ENCODE measurements around the gene GRM8.

The GRM8 gene

GRCh38 chr7:127091620-127092019 is 161.1 kb downstream of the GRM8 start:
- H3K9me3 ChIP-seq, result no peaks in the 10 kb centered on the region
- TF ChIP-seq, protein P1, sequence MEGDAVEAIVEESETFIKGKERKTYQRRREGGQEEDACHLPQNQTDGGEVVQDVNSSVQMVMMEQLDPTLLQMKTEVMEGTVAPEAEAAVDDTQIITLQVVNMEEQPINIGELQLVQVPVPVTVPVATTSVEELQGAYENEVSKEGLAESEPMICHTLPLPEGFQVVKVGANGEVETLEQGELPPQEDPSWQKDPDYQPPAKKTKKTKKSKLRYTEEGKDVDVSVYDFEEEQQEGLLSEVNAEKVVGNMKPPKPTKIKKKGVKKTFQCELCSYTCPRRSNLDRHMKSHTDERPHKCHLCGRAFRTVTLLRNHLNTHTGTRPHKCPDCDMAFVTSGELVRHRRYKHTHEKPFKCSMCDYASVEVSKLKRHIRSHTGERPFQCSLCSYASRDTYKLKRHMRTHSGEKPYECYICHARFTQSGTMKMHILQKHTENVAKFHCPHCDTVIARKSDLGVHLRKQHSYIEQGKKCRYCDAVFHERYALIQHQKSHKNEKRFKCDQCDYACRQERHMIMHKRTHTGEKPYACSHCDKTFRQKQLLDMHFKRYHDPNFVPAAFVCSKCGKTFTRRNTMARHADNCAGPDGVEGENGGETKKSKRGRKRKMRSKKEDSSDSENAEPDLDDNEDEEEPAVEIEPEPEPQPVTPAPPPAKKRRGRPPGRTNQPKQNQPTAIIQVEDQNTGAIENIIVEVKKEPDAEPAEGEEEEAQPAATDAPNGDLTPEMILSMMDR (IDR thresholded peaks at IDR 0.05; ENCODE audit: low read depth, low read length), result no peak
- DNase-seq, result no peak
- H3K4me3 ChIP-seq (ENCODE audit: low read depth, low read length), result no peak overlapping the region
- H3K36me3 ChIP-seq, result no peaks in the 10 kb centered on the region
- H3K4me1 ChIP-seq, result no peaks in the 10 kb centered on the region
- H3K27me3 ChIP-seq, result no peaks in the 10 kb centered on the region; the same call in 1 of the 2 replicates

- DNase-seq, result no peak
- no peaks in the 10 kb centered on the region for H3K4me1 ChIP-seq
- TF ChIP-seq, protein P1 (IDR thresholded peaks at IDR 0.05; ENCODE audit: low read depth, low read length), result no peak
- no peaks in the 10 kb centered on the region for H3K9me3 ChIP-seq
- H3K36me3 ChIP-seq, result no peaks in the 10 kb centered on the region
- H3K4me3 ChIP-seq (ENCODE audit: low read depth, low read length), result no peak overlapping the region
- H3K27me3 ChIP-seq, result no peaks in the 10 kb centered on the region; the same call in 1 of the 2 replicates
Measured at GRCh38 chr7:127089146-127089545, 163.6 kb downstream of the GRM8 start.

- 0 out of 2 replicates have a peak, but pooled peaks cover 2% of the 10 kb centered on the region for H3K27me3 ChIP-seq
- H3K4me3 ChIP-seq (ENCODE audit: low read depth, low read length), result no peak overlapping the region
- TF ChIP-seq, protein P1 (IDR thresholded peaks at IDR 0.05; ENCODE audit: low read depth, low read length), result no peak
- no peaks in the 10 kb centered on the region for H3K36me3 ChIP-seq
- H3K9me3 ChIP-seq, result no peaks in the 10 kb centered on the region; the same call in 1 of the 2 replicates
- no peak for DNase-seq
- no peaks in the 10 kb centered on the region for H3K4me1 ChIP-seq
Measured at GRCh38 chr7:127081539-127081938, 171.2 kb downstream of the GRM8 start.

- no peak overlapping the region for H3K4me3 ChIP-seq (ENCODE audit: low read depth, low read length)
- DNase-seq, result no peak
- TF ChIP-seq, protein P1 (IDR thresholded peaks at IDR 0.05; ENCODE audit: low read depth, low read length), result no peak
- no peaks in the 10 kb centered on the region for H3K36me3 ChIP-seq
- 0 out of 2 replicates have a peak, but pooled peaks cover 2% of the 10 kb centered on the region for H3K27me3 ChIP-seq
- H3K9me3 ChIP-seq, result no peaks in the 10 kb centered on the region; the same call in 1 of the 2 replicates
- no peaks in the 10 kb centered on the region for H3K4me1 ChIP-seq
Measured at GRCh38 chr7:127080576-127080975, 172.2 kb downstream of the GRM8 start.

DNA sequence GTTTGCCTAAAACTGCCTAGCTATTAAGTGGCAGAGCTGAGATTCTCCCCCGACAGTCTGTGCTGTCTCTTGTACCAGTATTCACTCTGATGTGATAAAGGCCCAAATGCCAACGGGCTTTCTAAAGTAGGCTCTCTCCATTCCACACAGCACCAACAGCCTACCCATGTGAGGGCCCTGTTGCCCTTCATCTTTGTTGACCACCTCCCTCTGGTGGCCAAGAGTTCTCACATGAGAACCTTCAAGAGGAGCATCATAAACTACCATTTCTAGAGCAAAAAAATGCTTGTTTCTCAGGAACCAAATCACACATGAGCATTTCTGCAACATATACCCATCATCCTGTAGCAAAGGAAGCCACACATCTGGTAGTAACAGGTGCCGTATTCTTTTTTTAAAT is 185.8 kb downstream of the GRM8 start:
- no peaks in the 10 kb centered on the region for H3K36me3 ChIP-seq
- TF ChIP-seq, protein P1 (IDR thresholded peaks at IDR 0.05; ENCODE audit: low read depth, low read length), result peak; percentile 67
- no peaks in the 10 kb centered on the region for H3K9me3 ChIP-seq
- H3K4me3 ChIP-seq (ENCODE audit: low read depth, low read length), result no peak overlapping the region
- peak; percentile 50 for DNase-seq
- H3K27me3 ChIP-seq, result peaks cover 2% of the 10 kb centered on the region; the same call in 1 of the 2 replicates
- no peaks in the 10 kb centered on the region for H3K4me1 ChIP-seq

DNA sequence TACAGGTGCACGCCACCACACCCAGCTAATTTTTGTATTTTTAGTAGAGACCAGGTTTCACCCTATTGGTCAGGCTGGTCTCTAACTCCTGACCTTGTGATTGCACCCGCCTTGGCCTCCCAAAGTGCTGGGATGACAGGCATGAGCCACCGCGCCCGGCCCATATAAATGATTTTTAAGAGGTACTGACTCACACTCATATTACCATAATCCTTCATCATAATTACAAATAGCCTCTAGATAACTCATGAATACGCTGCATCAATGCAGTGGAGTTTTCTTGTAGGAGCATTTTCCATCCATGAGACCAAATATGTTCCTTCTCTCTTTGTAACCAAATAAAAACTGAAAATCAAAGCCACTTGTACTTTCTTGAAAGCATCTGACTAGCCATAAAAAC is 193.3 kb downstream of the GRM8 start:
- no peak for DNase-seq
- Histone ChIP-seq H3K36me3 (no peaks in the 10 kb centered on the region), H3K27me3 (no peaks in the 10 kb centered on the region), H3K9me3 (no peaks in the 10 kb centered on the region), H3K4me3 (ENCODE audit: low read depth, low read length) (no peak overlapping the region), H3K4me1 (no peaks in the 10 kb centered on the region)
- TF ChIP-seq, protein P1 (IDR thresholded peaks at IDR 0.05; ENCODE audit: low read depth, low read length), result no peak

Measured in BE2C (cell line).